Vagina (tissue), 2 donors: Measurements from ENCODE around the gene GRHL3. TPM values are rescaled to one million over a fixed set of nuclear protein-coding genes. Genes with fewer than 3 reads are reported as not detected.

Source experiments
- DNase-seq, 2 donors: peaks; one replicate each; pipeline ENCODE4 v3.0.0-alpha.2; 2017; ENCODE audit errors: extremely low spot score in 2 of 2
- H3K27ac ChIP-seq: fragments of 200-600 bp; sonication (generic); one replicate; pipeline ENCODE4 v1.5.1; 2019
- H3K27me3 ChIP-seq: fragments of 200-600 bp; sonication (generic); one replicate; pipeline ENCODE4 v1.5.1; 2019
- H3K36me3 ChIP-seq, 2 donors: fragments of 200-600 bp; sonication (generic); one replicate each; pipeline ENCODE4 v1.5.1; 2017 to 2019
- H3K4me1 ChIP-seq: fragments of 200-600 bp; sonication (generic); one replicate; pipeline ENCODE4 v1.5.1; 2019
- H3K4me3 ChIP-seq, 2 donors: fragments of 200-600 bp; sonication (generic); 1 replicate in 1 of 2; 2 replicates in 1 of 2; pipeline ENCODE4 v1.5.1; 2016 to 2019
- H3K9me3 ChIP-seq: fragments of 200-600 bp; sonication (generic); one replicate; pipeline ENCODE4 v1.5.1; 2019
- CTCF ChIP-seq, 3 experiments: fragments of 450-650 bp in 2 of 3; fragments of 200-600 bp in 1 of 3; sonication (generic) in 1 of 3; IDR thresholded peaks; one replicate each; pipeline ENCODE4 v1.5.1; 2017 to 2019; ENCODE audit warnings: antibody characterized with exemption in 3 of 3, mild to moderate bottlenecking in 2 of 3, moderate library complexity in 2 of 3
- POLR2A ChIP-seq, 2 donors: fragments of 450-650 bp; IDR thresholded peaks; one replicate each; pipeline ENCODE4 v1.6.1; 2017; ENCODE audit warnings: antibody characterized with exemption in 2 of 2, mild to moderate bottlenecking in 2 of 2, moderate library complexity in 2 of 2
- POLR2AphosphoS5 ChIP-seq, 2 donors: sonication (generic); formaldehyde crosslinking; IDR thresholded peaks; one replicate each; pipeline ENCODE4 v1.9.0; 2017; ENCODE audit warnings: antibody characterized with exemption in 2 of 2, mild to moderate bottlenecking in 2 of 2, low read depth in 1 of 2; ENCODE audit not compliant: insufficient read depth in 1 of 2
- intact Hi-C: fragments of 100-400 bp; cut with DNase I; formaldehyde crosslinking; loops from one replicate; pipeline ENCODE4 v1.15.1; 2023
- total RNA-seq: library from RNA; depleted of rRNA; stranded (reverse); fragments of >200 nt; gene quantifications from one replicate; pipeline ENCODE4 v1.2.3, GENCODE V29; 2016

Gene GRHL3
- total RNA-seq, 1 donor from 2014 or later, result 58.7 TPM

- intact Hi-C loops, result no loop called here
- Histone ChIP-seq H3K27ac (peak overlapping the region; percentile 18), H3K4me1 (no peaks in the 10 kb centered on the region), H3K4me3 (no peak overlapping the region), H3K36me3 (no peaks in the 10 kb centered on the region), H3K27me3 (no peaks in the 10 kb centered on the region), H3K9me3 (no peaks in the 10 kb centered on the region)
- no peak for DNase-seq
- no peak for TF ChIP-seq POLR2AphosphoS5 (IDR thresholded peaks at IDR 0.05; ENCODE audit: insufficient read depth in 1 of 2, low read depth in 1 of 2)
- TF ChIP-seq CTCF (IDR thresholded peaks at IDR 0.05), result no peak
- no peak for TF ChIP-seq POLR2A (IDR thresholded peaks at IDR 0.05)
These were observed 54.6 kb downstream of the GRHL3 start for GRCh38 chr1:24373710-24374109.

- Histone ChIP-seq H3K9me3 (no peaks in the 10 kb centered on the region), H3K27ac (peak overlapping the region; percentile 21), H3K36me3 (no peaks in the 10 kb centered on the region), H3K4me3 (no peak overlapping the region), H3K27me3 (no peaks in the 10 kb centered on the region), H3K4me1 (peaks cover 3% of the 10 kb centered on the region)
- peak in 1 of 2 donors; percentile 14 for DNase-seq
- intact Hi-C loops, result no loop called here
- TF ChIP-seq CTCF (IDR thresholded peaks at IDR 0.05) (no peak), POLR2A (IDR thresholded peaks at IDR 0.05) (no peak), POLR2AphosphoS5 (IDR thresholded peaks at IDR 0.05; ENCODE audit: insufficient read depth in 1 of 2, low read depth in 1 of 2) (no peak)
These were observed 56.0 kb downstream of the GRHL3 start for GRCh38 chr1:24374891-24375786.

GRCh38 chr1:24379733-24380315, 60.7 kb downstream of the GRHL3 start:
- peak; percentile 25 to 67 for DNase-seq
- TF ChIP-seq CTCF (IDR thresholded peaks at IDR 0.05) (no peak), POLR2AphosphoS5 (IDR thresholded peaks at IDR 0.05; ENCODE audit: insufficient read depth in 1 of 2, low read depth in 1 of 2) (peak in 1 of 2 donors; percentile 73)
- Histone ChIP-seq H3K4me3 (no peak overlapping the region), H3K9me3 (no peaks in the 10 kb centered on the region), H3K27me3 (no peaks in the 10 kb centered on the region), H3K27ac (peak overlapping the region; percentile 21), H3K4me1 (peaks cover 28% of the 10 kb centered on the region), H3K36me3 (no peaks in the 10 kb centered on the region)
- intact Hi-C loops, result no loop called here

- TF ChIP-seq POLR2AphosphoS5 (IDR thresholded peaks at IDR 0.05; ENCODE audit: insufficient read depth in 1 of 2, low read depth in 1 of 2) (no peak), POLR2A (IDR thresholded peaks at IDR 0.05) (no peak), CTCF (IDR thresholded peaks at IDR 0.05) (no peak)
- Histone ChIP-seq H3K36me3 (no peaks in the 10 kb centered on the region), H3K4me1 (peaks cover 33% of the 10 kb centered on the region), H3K27ac (peak overlapping the region; percentile 21), H3K9me3 (no peaks in the 10 kb centered on the region), H3K4me3 (no peak overlapping the region), H3K27me3 (no peaks in the 10 kb centered on the region)
- peak; percentile 54 to 61 for DNase-seq
- intact Hi-C loops, result no loop called here
These were observed 61.4 kb downstream of the GRHL3 start for GRCh38 chr1:24380508-24380907.

GRCh38 chr1:24381256-24381655, 62.1 kb downstream of the GRHL3 start:
- no peaks in the 10 kb centered on the region for H3K27me3 ChIP-seq
- intact Hi-C loops, result no loop called here
- peak overlapping the region; percentile 21 for H3K27ac ChIP-seq
- DNase-seq, result peak; percentile 16 to 42
- TF ChIP-seq POLR2A (IDR thresholded peaks at IDR 0.05), result no peak
- TF ChIP-seq POLR2AphosphoS5 (IDR thresholded peaks at IDR 0.05; ENCODE audit: insufficient read depth in 1 of 2, low read depth in 1 of 2), result no peak
- TF ChIP-seq CTCF (IDR thresholded peaks at IDR 0.05), result no peak
- no peaks in the 10 kb centered on the region for H3K36me3 ChIP-seq
- no peak overlapping the region for H3K4me3 ChIP-seq
- H3K9me3 ChIP-seq, result no peaks in the 10 kb centered on the region
- H3K4me1 ChIP-seq, result peaks cover 38% of the 10 kb centered on the region
